ENCODE results near the gene SNX32.
"Not testable (repeated sequence)": the region's sequence is repeated elsewhere in the genome, so short reads cannot be mapped to it uniquely, and the experiment has no call there.

SNX32 gene

GRCh38 chr11:65814131-65814985 lies 19.4 kb upstream of the SNX32 start:
- H3K4me3 Mint-ChIP-seq: no peak overlapping the region
- no peak for DNase-seq

DNA sequence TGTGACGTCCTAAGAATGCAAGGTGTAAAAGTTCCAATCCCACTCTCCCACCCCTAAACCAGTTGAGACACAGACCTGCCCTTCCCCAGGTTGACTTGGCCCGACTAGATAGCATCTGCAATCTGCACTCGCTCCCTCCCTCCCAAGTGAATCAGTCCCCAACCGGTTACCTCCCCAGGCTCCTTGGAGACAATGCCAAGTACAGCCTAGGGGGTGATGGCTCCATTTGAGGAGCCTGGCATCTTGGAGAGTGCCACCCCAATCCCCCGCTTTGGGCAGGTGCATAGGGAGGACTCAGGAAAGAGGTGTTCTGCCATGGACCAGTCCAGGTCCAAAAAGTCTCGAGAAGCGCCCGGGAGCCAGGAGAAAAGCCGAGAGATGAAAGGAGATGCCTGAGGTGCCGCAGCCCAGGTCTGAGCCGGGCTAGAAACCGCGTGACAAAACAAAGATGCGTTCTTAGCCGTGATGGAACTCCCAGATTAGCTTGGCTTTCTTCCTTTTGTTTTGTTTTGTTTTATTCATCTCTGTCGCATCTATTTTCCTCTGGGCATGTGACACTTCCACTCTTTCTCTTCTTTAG lies 18.7 kb upstream of the SNX32 start:
- peaks cover 21% of the 10 kb centered on the region for H3K4me1 Mint-ChIP-seq
- H3K4me3 Mint-ChIP-seq: no peak overlapping the region
- no peak overlapping the region for H3K27ac Mint-ChIP-seq
- ATAC-seq: no peak
- H3K9me3 Mint-ChIP-seq: no peaks in the 10 kb centered on the region
- H3K27me3 Mint-ChIP-seq: no peaks in the 10 kb centered on the region
- DNase-seq: no peak

More at GRCh38 chr11:65814131-65814985, 19.4 kb upstream of the SNX32 start:
- Mint-ChIP-seq H3K9me3 (no peaks in the 10 kb centered on the region), H3K27ac (no peak overlapping the region), H3K4me1 (peaks cover 21% of the 10 kb centered on the region), H3K27me3 (no peaks in the 10 kb centered on the region)
- ATAC-seq: no peak

DNA sequence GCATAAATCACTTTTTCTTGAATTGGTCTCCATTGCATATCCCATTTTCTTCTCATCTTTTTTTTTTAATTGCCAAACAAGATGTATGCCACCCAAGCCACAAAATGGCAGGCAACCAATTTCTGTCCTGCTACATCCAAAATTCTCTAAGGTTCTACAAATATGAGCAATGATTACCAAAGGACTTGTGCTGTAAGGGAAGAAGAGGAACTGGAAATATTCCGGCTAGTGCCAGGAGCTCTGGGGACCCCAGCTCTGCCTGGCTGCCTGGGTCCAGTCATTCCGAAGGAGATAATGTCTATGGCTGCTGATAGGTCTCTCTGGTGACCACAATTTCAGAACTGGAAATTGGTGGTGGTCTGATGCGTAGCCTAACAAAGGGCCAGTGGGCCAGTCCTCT lies 17.1 kb upstream of the SNX32 start:
- Mint-ChIP-seq H3K4me1 (peaks cover 21% of the 10 kb centered on the region), H3K4me3 (no peak overlapping the region), H3K27me3 (no peaks in the 10 kb centered on the region), H3K9me3 (no peaks in the 10 kb centered on the region), H3K27ac (no peak overlapping the region)
- ATAC-seq (no peak), DNase-seq (no peak)

DNA sequence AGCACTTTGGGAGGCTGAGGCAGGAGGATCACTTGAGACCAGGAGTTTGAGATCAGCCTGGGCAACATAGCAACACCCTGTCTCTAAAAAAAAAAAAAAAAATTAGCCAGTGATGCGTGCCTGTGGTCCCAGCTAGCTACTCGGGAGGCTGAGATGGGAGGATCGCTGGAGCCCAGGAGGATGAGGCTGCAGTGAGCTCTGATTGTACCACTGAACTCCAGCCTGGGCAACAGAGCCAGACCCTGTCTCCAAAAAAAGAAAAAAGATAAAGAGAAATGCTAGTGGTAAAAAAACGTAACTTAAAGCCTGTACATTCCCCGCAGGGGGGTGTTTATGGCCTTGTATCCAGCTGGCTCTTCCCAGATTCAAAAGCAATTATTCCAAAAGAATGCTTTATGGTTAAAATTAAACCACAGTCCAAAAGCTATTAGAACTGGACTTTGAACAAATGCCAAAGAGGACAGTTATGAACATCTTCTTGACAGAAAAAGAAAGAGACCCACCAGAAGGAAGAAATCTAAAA lies 16.4 kb upstream of the SNX32 start:
- H3K4me3 Mint-ChIP-seq: peak overlapping the region; percentile 81 to 86
- H3K27me3 Mint-ChIP-seq: no peaks in the 10 kb centered on the region
- H3K27ac Mint-ChIP-seq: no peak overlapping the region
- peaks cover 21% of the 10 kb centered on the region for H3K4me1 Mint-ChIP-seq
- DNase-seq: no peak
- no peak for ATAC-seq
- H3K9me3 Mint-ChIP-seq: no peaks in the 10 kb centered on the region

DNA sequence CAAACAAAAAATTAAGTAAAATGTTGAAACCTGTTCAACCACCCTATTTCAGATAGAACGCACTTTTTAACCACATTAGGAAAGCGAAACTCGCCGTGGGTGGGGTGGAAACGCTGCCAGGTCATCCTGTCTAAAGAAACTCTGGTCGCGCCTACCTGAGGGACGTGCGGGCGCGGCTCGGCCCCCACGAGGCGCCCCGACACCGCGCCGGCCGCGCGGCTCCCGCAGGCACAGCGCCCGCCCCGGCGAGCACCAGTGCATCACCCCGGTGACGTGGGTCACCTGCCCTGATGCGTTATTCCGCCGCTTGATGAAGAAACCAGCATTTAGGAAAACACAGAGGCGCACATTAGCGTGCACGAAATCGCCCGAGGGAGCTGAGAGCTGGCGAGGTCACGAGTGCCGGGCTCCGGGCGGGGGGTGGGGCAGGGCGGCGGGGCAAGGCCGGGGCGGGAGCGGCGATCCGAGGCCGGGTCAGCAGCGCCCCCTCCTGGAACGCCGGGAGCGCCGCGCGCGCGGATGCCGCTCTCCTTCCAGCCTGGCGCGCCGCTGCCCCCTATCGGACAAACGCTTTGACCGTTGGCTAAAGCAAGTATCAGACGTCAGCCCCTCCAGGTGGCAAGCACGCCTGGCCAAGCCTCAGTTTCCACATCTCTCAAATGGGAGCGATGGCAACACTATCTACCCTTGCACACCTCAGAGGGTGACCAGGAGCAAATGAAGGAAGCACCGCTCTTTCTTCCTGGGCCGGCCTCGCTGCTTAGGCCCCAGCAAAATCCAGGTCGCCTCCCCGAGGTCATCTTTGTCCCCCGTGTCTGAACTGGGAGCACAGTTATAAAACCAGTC lies 15.7 kb upstream of the SNX32 start:
- peak; percentile 90 for ATAC-seq
- H3K4me1 Mint-ChIP-seq: peaks cover 21% of the 10 kb centered on the region
- no peaks in the 10 kb centered on the region for H3K9me3 Mint-ChIP-seq
- no peak overlapping the region for H3K27ac Mint-ChIP-seq
- no peaks in the 10 kb centered on the region for H3K27me3 Mint-ChIP-seq
- peak; percentile 91 to 95 for DNase-seq
- H3K4me3 Mint-ChIP-seq: peak overlapping the region; percentile 81 to 86

DNA sequence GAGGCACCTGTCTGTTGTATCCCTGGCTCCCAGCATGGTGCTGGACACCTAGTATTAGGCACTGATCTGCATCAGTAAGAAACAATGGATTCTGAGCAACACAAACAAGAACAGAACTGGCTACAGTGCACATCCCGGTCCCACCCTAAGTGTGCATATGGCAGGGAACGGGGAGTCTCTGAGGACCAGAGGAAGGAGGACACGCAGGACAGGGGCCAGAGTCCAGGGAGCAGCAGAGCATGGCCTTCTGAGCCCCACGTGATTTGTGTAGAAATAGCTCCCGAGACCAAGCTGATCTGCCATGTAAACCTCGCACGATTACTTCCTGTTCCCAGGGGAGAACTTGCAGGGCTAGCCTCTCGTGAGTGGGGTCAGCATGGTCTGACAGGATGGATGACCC lies 12.7 kb upstream of the SNX32 start:
- H3K27me3 Mint-ChIP-seq: no peaks in the 10 kb centered on the region
- H3K4me1 Mint-ChIP-seq: peaks cover 21% of the 10 kb centered on the region
- no peak for ATAC-seq
- H3K27ac Mint-ChIP-seq: peak overlapping the region in 1 of 2 donors; percentile 24
- no peak overlapping the region for H3K4me3 Mint-ChIP-seq
- no peaks in the 10 kb centered on the region for H3K9me3 Mint-ChIP-seq
- DNase-seq: no peak

DNA sequence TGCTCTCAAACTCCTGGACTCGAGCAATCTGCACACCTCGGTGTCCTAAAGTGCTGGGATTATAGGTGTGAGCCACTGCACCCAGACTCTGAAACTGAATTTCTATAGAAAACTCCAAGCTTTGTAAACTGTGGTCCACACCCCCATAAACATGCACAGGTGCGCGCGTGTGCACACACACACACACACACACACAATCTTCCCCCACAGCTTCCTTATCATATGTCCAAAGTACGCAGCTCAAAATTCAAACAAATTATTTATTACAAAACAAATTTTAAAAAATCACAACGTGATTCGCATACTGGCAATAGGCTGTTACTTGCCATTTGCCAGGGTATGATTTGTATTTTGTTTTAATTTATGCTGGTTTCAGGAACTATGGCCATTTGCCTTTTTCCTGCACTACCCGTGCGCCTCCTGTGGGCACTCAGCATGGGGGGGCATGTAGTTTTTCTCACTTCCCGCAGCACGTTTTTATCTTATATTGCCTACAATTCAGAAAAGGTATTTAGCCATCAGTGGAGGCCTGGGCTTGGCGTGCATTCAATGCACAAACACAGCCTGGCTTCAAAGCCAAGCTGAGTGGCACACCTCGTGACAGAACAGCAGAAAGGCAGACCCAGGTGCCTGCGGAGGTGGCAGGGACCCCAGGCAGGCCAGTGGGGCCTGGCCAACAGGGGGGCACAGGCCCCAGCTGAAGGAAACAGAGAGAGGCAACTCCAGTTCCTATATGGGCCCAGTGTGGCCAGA lies 10.8 kb upstream of the SNX32 start:
- no peaks in the 10 kb centered on the region for H3K27me3 Mint-ChIP-seq
- ATAC-seq (no peak), DNase-seq (no peak)
- H3K4me3 Mint-ChIP-seq: no peak overlapping the region
- peaks cover 14% of the 10 kb centered on the region for H3K4me1 Mint-ChIP-seq
- no peak overlapping the region for H3K27ac Mint-ChIP-seq
- no peaks in the 10 kb centered on the region for H3K9me3 Mint-ChIP-seq

GRCh38 chr11:65826984-65827735 lies 6.6 kb upstream of the SNX32 start:
- no peak for ATAC-seq
- Mint-ChIP-seq H3K4me1 (peaks cover 26% of the 10 kb centered on the region), H3K27me3 (peaks cover 6% of the 10 kb centered on the region), H3K4me3 (no peak overlapping the region), H3K27ac (no peak overlapping the region), H3K9me3 (no peaks in the 10 kb centered on the region)
- DNase-seq: no peak

DNA sequence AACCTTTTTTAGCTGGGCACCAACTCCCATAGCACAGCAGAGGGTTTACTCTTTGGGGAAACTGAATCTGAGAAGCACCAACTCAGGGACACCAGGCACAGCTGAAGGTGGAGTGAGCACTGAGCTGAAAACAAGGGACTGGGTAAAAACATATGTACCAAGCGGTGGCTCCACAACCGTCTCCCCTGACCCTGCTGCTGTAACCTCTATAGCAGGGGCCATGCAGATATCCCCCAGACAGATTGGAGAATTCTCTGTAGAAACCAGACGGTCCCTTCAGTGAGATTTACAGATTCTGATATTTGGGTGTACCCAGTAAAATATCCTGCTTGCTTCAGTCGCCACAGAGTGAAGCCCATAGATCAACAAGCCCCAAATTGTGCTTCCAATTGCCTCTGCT lies 4.3 kb upstream of the SNX32 start:
- Mint-ChIP-seq H3K27ac (no peak overlapping the region), H3K27me3 (peaks cover 12% of the 10 kb centered on the region), H3K9me3 (peaks cover 0 to 5% of the 10 kb centered on the region in 2 donors), H3K4me3 (no peak overlapping the region), H3K4me1 (peaks cover 37% of the 10 kb centered on the region)
- no peak for ATAC-seq
- DNase-seq: no peak

DNA sequence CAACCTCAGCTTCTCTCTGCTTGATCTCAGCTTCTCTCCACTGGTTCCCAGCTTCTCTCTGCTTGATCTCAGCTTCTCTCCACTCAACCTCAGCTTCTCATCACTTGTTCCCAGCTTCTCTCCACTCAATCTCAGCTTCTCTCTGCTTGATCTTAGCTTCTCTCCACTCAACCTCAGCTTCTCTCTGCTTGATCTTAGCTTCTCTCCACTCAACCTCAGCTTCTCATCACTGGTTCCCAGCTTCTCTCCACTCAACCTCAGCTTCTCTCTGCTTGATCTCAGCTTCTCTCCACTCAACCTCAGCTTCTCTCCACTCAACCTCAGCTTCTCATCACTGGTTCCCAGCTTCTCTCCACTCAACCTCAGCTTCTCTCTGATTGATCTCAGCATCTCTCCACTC lies 1.5 kb upstream of the SNX32 start:
- Mint-ChIP-seq H3K27me3 (peaks cover 12% of the 10 kb centered on the region), H3K4me1 (peaks cover 35% of the 10 kb centered on the region)
- not testable (repeated sequence) for H3K4me3 Mint-ChIP-seq, DNase-seq, ATAC-seq, H3K27ac Mint-ChIP-seq, H3K9me3 Mint-ChIP-seq

DNA sequence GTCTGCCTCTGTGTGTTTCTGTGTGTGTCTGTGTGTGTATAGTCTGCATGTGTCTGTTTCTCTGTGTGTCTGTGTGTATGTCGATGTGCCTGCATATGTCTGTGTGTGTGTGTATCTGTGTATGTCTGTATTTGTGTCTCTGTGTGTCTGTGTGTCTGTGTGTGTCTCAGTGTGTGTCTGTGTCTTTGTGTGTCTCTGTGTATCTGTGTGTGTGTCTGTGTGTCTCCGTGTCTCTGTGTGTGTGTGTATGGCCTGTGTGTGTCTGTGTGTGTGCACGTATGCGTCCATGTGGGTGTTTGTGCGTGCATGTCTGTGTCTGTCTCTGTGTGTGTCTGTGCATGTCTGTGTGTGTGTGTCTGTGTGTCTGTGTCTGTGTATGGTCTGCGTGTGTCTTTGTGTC lies 439 bp downstream of the SNX32 start:
- Mint-ChIP-seq H3K4me3 (no peak overlapping the region), H3K27me3 (peaks cover 12% of the 10 kb centered on the region), H3K9me3 (peaks cover 0 to 5% of the 10 kb centered on the region in 2 donors), H3K4me1 (peaks cover 21% of the 10 kb centered on the region), H3K27ac (no peak overlapping the region)
- peak; percentile 39 for ATAC-seq
- no peak for DNase-seq

DNA sequence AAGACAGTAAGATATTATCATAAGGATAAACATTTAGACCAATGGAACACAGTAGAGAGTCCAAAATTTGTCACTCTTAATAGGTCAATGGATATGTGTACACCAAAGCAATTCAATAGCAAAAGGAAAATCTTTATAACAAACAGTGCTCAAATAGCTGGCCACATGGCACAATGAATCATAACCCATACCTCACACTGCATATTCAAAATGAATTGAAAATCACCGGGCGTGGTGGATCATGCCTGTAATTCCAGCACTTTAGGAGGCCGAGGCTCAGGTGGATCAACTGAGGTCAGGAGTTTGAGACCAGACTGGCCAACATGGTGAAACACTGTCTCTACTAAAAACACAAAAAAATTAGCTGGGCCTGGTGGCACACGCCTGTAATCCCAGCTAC lies 8.4 kb downstream of the SNX32 start:
- DNase-seq (no peak), ATAC-seq (no peak)
- Mint-ChIP-seq H3K9me3 (no peaks in the 10 kb centered on the region), H3K27me3 (no peaks in the 10 kb centered on the region), H3K4me3 (no peak overlapping the region), H3K4me1 (no peaks in the 10 kb centered on the region), H3K27ac (no peak overlapping the region)

DNA sequence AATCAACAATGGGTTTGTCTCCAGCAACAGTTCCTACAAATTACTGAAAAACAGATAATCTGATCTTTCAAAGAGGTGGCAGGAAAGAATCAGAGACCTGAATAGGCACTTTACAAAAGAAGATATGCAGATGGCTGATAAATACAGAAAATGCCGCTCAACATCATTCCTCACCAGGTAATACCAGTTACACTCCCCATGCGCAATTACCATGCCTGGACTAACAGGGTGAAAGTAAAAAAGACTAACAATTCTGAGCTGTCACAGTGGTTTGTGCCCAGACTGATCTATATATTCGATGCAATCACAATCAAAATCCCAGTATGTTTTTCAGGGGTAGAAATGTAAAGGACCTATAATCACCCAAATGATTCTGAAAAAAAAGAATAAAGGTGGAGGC lies 10.0 kb downstream of the SNX32 start:
- DNase-seq: no peak
- Mint-ChIP-seq H3K4me1 (no peaks in the 10 kb centered on the region), H3K27ac (no peak overlapping the region), H3K27me3 (no peaks in the 10 kb centered on the region), H3K9me3 (no peaks in the 10 kb centered on the region), H3K4me3 (no peak overlapping the region)
- no peak for ATAC-seq

DNA sequence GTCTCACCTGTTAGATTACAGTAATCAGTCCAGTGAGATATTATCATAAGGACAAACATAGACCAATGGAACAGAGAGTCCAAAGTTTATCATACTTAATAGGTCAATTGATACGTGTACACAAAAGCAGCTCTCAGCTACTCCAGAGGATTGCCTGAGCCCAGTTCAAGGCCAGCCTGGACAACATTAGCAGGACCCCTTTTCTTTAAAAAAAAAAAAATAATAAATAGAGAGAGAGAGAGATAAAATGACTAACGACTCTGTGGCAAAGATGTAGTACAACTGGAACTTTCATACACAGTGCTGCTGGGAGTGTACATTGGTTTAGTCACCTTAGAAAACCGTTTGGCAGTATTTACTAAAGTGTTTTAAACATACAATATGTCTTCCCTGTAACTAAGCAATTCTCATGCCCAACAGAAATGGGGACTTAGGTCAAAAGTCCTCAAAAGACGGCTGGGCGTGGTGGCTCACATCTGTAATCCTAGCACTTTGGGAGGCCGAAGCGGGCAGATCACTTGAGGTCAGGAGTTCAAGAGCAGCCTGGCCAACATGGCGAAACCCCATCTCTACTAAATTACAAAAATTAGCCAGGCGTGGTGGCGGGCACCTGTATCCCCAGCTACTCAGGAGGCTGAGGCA lies 10.6 kb downstream of the SNX32 start:
- no peak overlapping the region for H3K27ac Mint-ChIP-seq
- ATAC-seq (no peak), DNase-seq (no peak)
- H3K27me3 Mint-ChIP-seq: no peaks in the 10 kb centered on the region
- H3K4me1 Mint-ChIP-seq: no peaks in the 10 kb centered on the region
- H3K4me3 Mint-ChIP-seq: no peak overlapping the region
- no peaks in the 10 kb centered on the region for H3K9me3 Mint-ChIP-seq
